Measurements from ENCODE around the gene POLR3B.

The POLR3B gene

GRCh38 chr12:106552228-106552627 lies 194.7 kb downstream of the POLR3B start:
- no peak for DNase-seq (ENCODE audit: low spot score)
- in situ Hi-C loops (cut with MboI; ENCODE audit: low pct_unique_long_range_greater_than_20kb, low sequenced_read_pairs, unreplicated experiment), result no loop called here
- TF ChIP-seq CTCF (IDR thresholded peaks at IDR 0.05; ENCODE audit: extremely low read depth, insufficient read depth, missing control alignments), result no peak

All from GM13977 (cell line).